Measurements from ENCODE around the gene LRMDA. TPM values are rescaled to one million over a fixed set of nuclear protein-coding genes. Genes with fewer than 3 reads are reported as not detected.

The LRMDA gene
- polyA plus RNA-seq, 3 donors, result 7.2 to 20.6 (median 14.4) TPM

DNA sequence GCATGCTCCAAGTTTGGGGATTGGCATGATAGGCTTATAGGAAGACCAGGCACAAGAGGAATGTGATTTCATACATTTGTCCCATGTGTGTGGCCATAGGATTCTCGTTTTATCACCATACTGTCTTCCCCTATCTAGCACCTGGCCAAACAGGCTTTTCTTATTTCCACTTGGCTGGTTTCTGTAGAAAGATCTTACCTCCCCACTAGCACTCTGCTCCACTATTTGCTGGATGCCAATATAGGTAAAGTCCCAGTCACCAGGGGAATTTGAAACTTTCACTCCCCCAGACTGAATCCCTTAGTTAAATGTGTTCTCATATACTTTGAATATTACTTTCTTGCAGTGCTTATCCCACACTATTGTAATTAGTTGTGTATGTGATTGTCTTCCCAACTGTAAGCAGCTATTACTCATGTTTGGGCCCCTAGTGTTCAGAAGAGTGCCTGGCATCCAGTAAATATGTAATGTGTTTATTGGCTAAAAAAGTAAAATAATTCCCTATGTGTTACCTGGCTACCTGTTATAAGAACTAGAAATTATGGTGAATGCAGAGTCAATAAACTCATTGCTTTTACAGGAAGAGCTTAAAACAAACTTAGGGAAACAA lies 109.0 kb downstream of the LRMDA start:
- WGBS, 3 donors, result 90 to 100% (median 94%) methylated on average over 1 of the region's 1 CpG
- no peak overlapping the region for H3K27ac ChIP-seq (ENCODE audit: low read depth, low read length)

- WGBS, 3 donors, result 56 to 79% (median 70%) methylated on average over 4 of the region's 4 CpGs
- H3K27ac ChIP-seq (ENCODE audit: low read depth, low read length), result no peak overlapping the region
These were observed 109.6 kb downstream of the LRMDA start for GRCh38 chr10:75540981-75541380.

DNA sequence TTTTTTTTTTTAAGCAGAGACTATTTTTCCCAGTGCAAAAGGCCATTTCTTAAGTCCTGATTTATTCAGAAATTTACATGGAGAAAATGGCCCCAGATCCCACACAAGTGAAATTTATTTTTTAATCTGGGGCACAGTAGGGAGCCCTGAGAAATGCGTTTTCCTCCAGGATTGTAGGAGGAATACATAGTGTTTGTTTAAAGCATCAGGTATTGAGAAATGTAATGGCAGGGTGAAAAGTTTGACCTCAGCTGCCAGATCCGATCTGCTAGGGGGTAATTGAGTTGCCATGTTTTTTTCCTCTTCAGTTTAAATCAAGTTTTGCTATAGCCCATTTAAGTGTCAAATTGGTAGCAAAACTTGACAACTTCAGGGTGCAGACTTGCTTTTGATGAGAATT lies 110.0 kb downstream of the LRMDA start:
- 72 to 91% (median 82%) methylated on average over 2 of the region's 2 CpGs for WGBS, 3 donors
- H3K27ac ChIP-seq (ENCODE audit: low read depth, low read length), result no peak overlapping the region

GRCh38 chr10:75542084-75542483 lies 110.7 kb downstream of the LRMDA start:
- no peak overlapping the region for H3K27ac ChIP-seq (ENCODE audit: low read depth, low read length)
- WGBS, 3 donors, result 61 to 77% (median 71%) methylated on average over 2 of the region's 2 CpGs

DNA sequence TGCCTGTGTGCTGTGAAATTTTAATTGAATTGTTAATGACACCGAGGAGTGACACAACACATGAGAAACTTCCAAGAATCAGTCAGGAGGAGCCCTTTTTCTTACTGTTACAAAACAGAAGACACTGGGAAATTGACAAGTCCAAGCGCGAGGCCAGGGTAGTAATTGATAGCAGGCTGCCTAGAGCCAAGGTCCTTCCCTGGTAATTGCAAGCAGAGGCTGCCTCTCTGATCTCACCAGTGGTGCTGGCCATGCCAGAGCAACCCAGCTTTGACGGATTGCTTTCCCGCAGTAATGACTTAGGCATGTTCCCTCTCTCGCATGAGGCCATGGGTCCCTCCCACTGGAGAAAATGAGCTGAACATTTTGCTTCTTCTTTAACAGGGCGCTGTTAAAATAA lies 111.5 kb downstream of the LRMDA start:
- H3K27ac ChIP-seq (ENCODE audit: low read depth, low read length), result no peak overlapping the region
- 49 to 58% (median 51%) methylated on average over 7 of the region's 7 CpGs for WGBS, 3 donors

DNA sequence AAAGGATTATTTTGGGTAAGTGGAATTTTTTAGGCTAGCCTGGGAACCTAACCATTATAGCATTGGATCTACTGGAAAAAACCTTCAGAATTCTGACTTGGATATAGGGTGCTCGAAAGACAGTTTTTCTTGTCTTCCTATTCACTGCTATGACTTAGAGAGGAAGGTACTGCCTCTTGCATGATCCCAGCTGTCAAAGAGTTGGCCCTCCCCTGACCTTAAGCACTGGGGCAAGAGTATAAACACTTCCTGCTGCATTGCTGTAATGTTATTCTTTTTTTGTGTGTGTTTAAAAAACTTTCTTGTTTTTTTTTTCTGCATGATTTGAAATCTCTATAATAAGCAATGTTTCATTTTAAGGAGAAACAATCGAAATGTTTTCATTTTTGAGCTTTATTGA lies 113.0 kb downstream of the LRMDA start:
- H3K27ac ChIP-seq (ENCODE audit: low read depth, low read length), result no peak overlapping the region
- WGBS, 3 donors, result 57 to 86% (median 67%) methylated on average over 2 of the region's 2 CpGs

DNA sequence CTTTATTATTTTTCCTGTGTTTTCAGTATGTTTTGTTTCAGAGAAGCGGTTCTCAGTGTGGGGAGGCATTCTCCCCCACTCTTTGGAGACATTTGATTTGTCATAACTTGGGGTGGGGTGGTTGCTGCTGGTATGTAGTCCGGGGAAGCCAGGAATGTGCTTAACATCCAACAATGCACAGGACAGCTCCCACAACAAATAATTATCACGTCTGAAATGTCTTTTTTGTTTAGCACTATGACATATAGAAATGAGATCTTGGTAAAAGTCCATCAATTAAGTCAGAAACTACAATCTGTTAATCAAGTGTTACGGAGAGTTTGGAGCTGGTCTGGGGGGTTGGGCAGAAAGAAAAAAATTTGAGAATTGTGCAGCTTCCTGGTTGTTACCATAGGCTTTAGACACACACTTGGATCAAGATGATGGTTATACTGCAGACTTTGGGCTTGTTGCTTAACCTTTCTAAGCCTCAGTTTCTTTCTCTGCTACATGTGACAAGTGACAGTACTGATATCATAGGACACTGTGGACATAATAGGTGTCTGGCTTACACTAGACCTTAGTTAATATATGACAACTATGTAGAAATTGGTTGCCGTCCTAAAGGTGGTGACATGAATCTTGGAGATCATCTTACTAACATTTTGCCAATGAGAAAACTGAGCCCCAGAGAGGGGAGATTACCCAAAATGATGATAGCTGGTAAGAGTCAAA lies 113.7 kb downstream of the LRMDA start:
- no peak overlapping the region for H3K27ac ChIP-seq (ENCODE audit: low read depth, low read length)
- 63 to 79% (median 69%) methylated on average over 5 of the region's 5 CpGs for WGBS, 3 donors

DNA sequence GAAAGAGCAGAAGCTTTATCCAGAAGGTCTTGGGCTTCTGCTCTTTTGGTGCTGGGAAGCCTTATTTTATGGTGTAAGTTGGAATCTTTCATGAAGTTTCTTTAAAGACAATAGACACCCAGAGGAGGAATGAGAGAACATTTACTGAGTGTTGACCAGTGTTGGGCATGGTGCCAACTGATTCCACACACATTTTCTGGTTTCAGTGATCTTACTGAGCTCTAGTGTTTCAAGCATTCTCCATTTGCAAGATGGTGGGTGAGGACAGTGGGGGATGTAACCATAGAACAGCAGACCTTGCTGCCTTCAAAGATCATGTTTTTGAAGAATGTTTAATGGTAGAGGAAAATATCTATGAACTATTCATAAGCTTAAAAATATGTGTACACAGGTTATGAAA lies 114.6 kb downstream of the LRMDA start:
- no peak overlapping the region for H3K27ac ChIP-seq (ENCODE audit: low read depth, low read length)

- no peak overlapping the region for H3K27ac ChIP-seq (ENCODE audit: low read depth, low read length)
- 54 to 59% (median 58%) methylated on average over 7 of the region's 7 CpGs for WGBS, 3 donors
These were observed 116.2 kb downstream of the LRMDA start for GRCh38 chr10:75547391-75548298.

- H3K27ac ChIP-seq (ENCODE audit: low read depth, low read length), result no peak overlapping the region
- WGBS, 3 donors, result 47 to 96% (median 62%) methylated on average over 1 of the region's 1 CpG
These were observed 116.9 kb downstream of the LRMDA start for GRCh38 chr10:75548356-75548755.

DNA sequence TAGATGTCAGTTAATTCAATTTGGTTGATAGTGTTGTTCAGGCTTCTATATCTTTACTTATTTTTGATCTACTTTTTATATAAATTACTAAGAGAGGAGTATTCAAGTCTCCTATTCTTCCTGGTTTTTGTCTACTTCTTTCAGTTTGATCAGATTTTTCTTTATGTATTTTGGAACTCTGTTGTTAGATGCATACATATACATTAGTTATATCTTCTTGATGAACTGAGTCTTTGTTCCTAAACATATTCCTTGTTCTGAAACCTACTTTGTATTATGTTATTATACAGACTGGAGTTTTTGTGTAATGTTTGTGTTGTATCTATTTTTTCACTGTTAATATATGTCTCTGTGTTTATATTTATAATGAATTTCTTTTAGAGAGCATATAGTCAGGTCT lies 118.8 kb downstream of the LRMDA start:
- H3K27ac ChIP-seq (ENCODE audit: low read depth, low read length), result no peak overlapping the region

DNA sequence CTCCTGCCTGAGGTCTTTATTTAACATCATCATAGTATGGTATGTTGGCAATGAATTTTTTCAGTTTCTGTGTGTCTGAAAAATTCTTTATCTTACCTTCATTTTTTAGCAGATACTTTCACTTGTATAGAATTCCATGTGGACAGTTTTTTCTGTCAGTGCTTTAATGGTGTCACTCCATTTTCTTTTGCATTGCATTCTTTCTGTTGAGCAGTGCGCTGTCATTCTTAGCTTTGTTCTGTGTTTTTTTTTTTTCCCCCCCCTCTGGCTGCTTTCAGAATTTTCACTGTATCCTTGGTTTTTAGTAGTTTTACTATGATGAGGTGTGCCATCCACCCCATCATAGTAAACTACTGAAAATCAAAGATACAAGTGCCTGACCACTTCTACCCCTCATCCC lies 120.7 kb downstream of the LRMDA start:
- no peak overlapping the region for H3K27ac ChIP-seq (ENCODE audit: low read depth, low read length)
- 87 to 100% (median 96%) methylated on average over 1 of the region's 1 CpG for WGBS, 3 donors

GRCh38 chr10:75553550-75553949 lies 122.1 kb downstream of the LRMDA start:
- 53 to 95% (median 70%) methylated on average over 1 of the region's 1 CpG for WGBS, 3 donors
- H3K27ac ChIP-seq (ENCODE audit: low read depth, low read length), result no peak overlapping the region

GRCh38 chr10:75555323-75555722 lies 123.9 kb downstream of the LRMDA start:
- H3K27ac ChIP-seq (ENCODE audit: low read depth, low read length), result no peak overlapping the region

DNA sequence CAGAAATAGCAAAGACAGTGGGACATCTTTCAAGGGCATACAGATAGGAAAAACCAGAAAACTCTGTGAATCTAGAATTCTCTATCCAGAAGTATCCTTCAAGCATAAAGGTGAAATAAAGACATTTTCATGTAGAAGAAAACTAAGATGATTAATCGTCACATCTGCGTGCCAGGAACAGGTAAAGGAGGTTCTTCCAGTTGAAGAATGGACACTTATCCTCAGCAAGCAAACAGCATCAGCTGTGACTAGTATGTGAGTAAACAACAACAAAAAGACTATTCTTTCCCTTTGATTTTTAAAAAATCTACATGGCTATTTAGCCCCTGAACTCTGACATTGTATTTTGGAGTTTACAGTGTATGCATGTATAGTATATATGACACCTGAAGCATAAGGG lies 124.9 kb downstream of the LRMDA start:
- no peak overlapping the region for H3K27ac ChIP-seq (ENCODE audit: low read depth, low read length)
- WGBS, 3 donors, result 46 to 69% (median 48%) methylated on average over 2 of the region's 2 CpGs

- WGBS, 3 donors, result 73 to 93% (median 89%) methylated on average over 5 of the region's 5 CpGs
These were observed 134.1 kb downstream of the LRMDA start for GRCh38 chr10:75565286-75566251.

DNA sequence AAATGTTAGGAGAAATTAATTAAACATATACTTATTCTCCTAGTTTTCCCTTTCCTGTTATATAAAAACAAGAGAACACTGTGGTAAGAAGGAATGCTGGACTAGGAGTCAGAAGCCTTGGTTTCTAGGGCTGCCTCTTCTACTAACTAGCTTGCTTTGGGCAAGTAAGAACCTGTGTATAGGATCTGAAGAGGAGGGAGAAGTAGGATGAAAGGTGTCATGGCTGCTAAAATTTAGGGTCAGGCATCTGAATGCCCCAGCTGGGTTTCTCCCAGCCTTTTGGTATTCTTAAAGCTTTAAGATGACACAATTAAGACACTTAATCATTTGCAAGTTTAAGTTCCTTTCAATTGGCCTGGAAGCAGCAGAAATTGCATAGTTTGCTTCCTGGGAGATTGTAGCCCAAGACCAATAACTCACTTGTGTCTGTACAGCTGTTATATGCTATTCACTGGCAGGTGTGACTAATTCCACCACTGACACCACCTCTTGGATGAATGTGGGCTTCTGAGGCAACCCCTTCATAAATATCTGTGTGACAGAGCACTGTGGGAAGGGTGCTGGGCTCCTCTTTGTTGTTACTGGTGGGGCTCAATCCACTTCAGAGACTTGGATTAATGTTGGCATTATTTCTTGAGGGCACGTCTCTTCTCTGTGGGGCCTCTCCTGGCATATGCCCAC lies 137.2 kb downstream of the LRMDA start:
- 76 to 95% (median 88%) methylated on average over 1 of the region's 1 CpG for WGBS, 3 donors
- H3K27ac ChIP-seq (ENCODE audit: low read depth, low read length), result no peak overlapping the region

More at GRCh38 chr10:75565286-75566251, 134.1 kb downstream of the LRMDA start:
- no peak overlapping the region for H3K27ac ChIP-seq (ENCODE audit: low read depth, low read length)

DNA sequence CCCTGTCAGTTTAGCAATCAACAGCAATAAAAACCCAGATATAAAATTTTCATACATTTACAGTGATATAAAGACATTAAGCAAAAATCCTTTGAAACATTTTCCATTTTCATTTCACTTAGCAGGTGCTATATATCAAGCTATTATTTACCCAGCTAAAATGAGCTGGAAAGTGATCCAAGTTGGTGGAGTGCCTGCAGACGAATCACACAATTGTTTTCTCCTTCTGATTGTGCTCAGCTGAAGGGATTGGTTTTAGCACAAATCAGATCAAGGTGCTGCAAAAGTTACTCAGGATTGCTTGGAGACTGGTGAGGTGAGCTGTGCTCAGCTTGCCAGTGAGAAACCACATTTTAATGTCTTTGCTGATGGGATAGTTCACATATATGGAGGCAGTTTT lies 138.1 kb downstream of the LRMDA start:
- no peak overlapping the region for H3K27ac ChIP-seq (ENCODE audit: low read depth, low read length)
- 35 to 77% (median 60%) methylated on average over 1 of the region's 1 CpG for WGBS, 3 donors
